SKM-1 (cell line): ENCODE data around the gene OR10A7.
"Not testable (repeated sequence)": the region's sequence is repeated elsewhere in the genome, so short reads cannot be mapped to it uniquely, and the experiment has no call there.

Experiments
- DNase-seq: peaks from one replicate; lab custom pipeline; 2025; ENCODE audit not compliant: unreplicated experiment; lab: John Stamatoyannopoulos, UW

OR10A7 gene

GRCh38 chr12:55220725-55221124, at the start of gene OR10A7:
Gene OR10A7 (plus strand): TSS chr12:55221025. CDS start chr12:55221025, 0 bp downstream.
- no peak for DNase-seq

GRCh38 chr12:55171445-55171844, 49.4 kb upstream of the OR10A7 start:
- DNase-seq, result no peak

- DNase-seq, result not testable (repeated sequence)
These were observed 49.0 kb upstream of the OR10A7 start for GRCh38 chr12:55171846-55172245.

GRCh38 chr12:55172686-55173085, 48.1 kb upstream of the OR10A7 start:
- DNase-seq, result no peak

- no peak for DNase-seq
These were observed 47.4 kb upstream of the OR10A7 start for GRCh38 chr12:55173456-55173855.

GRCh38 chr12:55188573-55188972, 32.3 kb upstream of the OR10A7 start:
- DNase-seq, result no peak

GRCh38 chr12:55188974-55189556, 31.8 kb upstream of the OR10A7 start:
- peak; percentile 20 for DNase-seq

GRCh38 chr12:55194382-55194781, 26.4 kb upstream of the OR10A7 start:
- no peak for DNase-seq

GRCh38 chr12:55226523-55226922, 5.7 kb downstream of the OR10A7 start:
- no peak for DNase-seq

- DNase-seq, result no peak
These were observed 6.8 kb downstream of the OR10A7 start for GRCh38 chr12:55227643-55228042.

- DNase-seq, result no peak
These were observed 23.5 kb downstream of the OR10A7 start, which contains the start of gene OR6C74 for GRCh38 chr12:55244309-55244708. Gene OR6C74 (plus strand): TSS chr12:55244609. CDS start chr12:55247288, 2,679 bp downstream.

GRCh38 chr12:55246159-55246558, 25.3 kb downstream of the OR10A7 start:
- no peak for DNase-seq

- DNase-seq, result no peak
These were observed 30.1 kb downstream of the OR10A7 start for GRCh38 chr12:55250944-55251343.

GRCh38 chr12:55253281-55253680, 32.5 kb downstream of the OR10A7 start:
- no peak for DNase-seq

- DNase-seq, result no peak
These were observed 36.0 kb downstream of the OR10A7 start for GRCh38 chr12:55256831-55257230.

GRCh38 chr12:55258303-55258702, 37.5 kb downstream of the OR10A7 start:
- DNase-seq, result no peak
